Measurements from ENCODE around the gene CYBA.
"Not testable (repeated sequence)": the region's sequence is repeated elsewhere in the genome, so short reads cannot be mapped to it uniquely, and the experiment has no call there.

CYBA gene

DNA sequence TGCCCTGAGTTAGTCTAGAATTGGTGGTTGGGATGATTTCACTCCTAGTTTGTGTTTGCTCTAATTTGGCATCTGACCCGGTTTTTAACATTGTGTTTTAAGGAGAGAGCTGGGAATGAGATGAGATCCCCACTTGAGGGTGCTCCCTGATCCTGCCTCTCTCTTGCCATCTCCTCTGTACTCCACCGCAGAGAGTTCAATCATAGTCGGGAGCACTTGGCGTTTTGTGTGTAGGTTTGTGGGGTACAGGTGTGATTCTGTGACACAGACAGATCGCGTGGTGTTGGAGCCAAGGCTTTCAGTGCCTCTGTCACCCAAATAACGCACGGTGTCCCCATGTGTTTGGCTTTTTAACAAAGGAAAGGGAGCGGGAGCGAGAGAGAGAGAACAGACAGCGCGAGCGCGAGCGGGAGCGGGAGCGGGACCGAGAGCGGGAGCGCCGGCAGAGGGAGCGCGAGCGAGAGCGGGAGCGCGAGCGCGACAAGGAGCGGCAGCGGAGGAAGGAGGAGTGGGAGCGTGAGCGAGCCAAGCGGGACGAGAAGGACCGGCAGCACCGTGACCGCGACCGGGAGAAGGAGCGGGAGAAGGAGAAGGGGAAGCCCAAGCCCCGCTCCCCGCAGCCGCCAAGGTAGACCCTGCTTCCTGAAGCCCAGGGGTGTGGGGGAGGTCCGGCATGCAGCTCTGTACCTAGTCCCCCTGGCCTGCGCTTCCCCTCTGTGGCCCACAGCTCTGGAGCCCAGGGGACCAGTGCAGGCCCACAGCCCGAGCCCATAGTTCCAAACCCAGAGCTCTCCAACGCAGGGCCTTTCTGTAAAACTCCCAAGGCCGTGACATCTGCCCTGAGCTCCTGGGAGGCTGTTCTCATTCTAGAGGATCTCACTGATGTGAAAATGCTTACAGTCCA is 39.7 kb downstream of the CYBA start:
- H3K4me1 ChIP-seq (ENCODE audit: insufficient read depth, low read length) = no peaks in the 10 kb centered on the region
- H3K9ac ChIP-seq (ENCODE audit: low read depth, low read length) = peak overlapping the region; percentile 14; the same call in 1 of the 2 replicates
- H3K27ac ChIP-seq (ENCODE audit: low read length) = no peak overlapping the region
- H3K9me3 ChIP-seq (ENCODE audit: insufficient read depth, low read depth, low read length) = no peaks in the 10 kb centered on the region
- peak overlapping the region; percentile 39; the same call in 1 of the 2 replicates for H3K4me3 ChIP-seq (ENCODE audit: low read length)
- peaks cover 71% of the 10 kb centered on the region for H3K36me3 ChIP-seq (ENCODE audit: insufficient read depth, low read depth, low read length)
- H3K27me3 ChIP-seq (ENCODE audit: insufficient read depth, low read length) = peaks cover 9% of the 10 kb centered on the region; the same call in 1 of the 2 replicates

DNA sequence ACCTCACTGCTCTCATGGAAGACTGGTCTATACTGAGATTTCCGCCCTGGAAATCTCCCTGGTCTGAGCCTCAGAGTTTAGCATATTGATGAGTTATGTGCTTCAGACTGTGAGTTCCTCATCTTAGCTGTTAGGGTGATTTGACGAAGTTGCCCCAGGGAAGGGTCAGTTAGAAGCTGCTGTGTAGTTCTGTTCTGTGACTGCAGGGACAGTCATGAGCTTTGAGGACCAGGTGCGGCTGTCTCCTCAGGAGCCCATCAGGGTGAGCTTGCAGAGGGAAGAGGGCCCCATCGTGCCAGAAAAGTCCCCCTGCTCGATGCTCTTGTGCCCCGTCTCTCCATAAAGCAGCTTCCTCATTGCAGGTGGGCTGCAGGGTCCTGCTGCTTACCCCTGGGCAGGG is 40.8 kb downstream of the CYBA start:
- no peaks in the 10 kb centered on the region for H3K4me1 ChIP-seq (ENCODE audit: insufficient read depth, low read length)
- peaks cover 77% of the 10 kb centered on the region for H3K36me3 ChIP-seq (ENCODE audit: insufficient read depth, low read depth, low read length)

DNA sequence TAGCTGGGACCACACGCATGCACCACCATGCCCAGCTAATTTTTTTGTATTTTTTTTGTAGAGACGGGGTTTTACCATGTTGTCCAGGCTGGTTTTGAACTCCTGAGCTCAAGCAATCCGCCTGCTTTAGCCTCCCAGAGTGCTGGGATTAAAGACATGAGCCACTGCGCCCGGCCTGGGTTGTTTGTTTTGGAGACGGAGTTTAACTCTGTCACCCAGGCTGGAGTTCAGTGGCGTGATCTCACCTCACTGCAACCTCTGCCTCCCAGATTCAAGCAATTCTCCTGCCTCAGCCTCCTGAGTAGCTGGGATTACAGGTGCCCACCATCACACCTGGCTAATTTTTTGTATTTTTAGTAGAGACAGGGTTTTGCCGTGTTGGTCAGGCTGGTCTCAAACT is 41.4 kb downstream of the CYBA start:
- H3K27ac ChIP-seq (ENCODE audit: low read length); H3K9ac ChIP-seq (ENCODE audit: low read depth, low read length); H3K9me3 ChIP-seq (ENCODE audit: insufficient read depth, low read depth, low read length); H3K27me3 ChIP-seq (ENCODE audit: insufficient read depth, low read length); H3K4me3 ChIP-seq (ENCODE audit: low read length); H3K4me1 ChIP-seq (ENCODE audit: insufficient read depth, low read length): not testable (repeated sequence)
- peaks cover 80% of the 10 kb centered on the region for H3K36me3 ChIP-seq (ENCODE audit: insufficient read depth, low read depth, low read length)

More for the DNA sequence above, 40.8 kb downstream of the CYBA start:
- Histone ChIP-seq H3K4me3 (ENCODE audit: low read length) (no peak overlapping the region), H3K27me3 (ENCODE audit: insufficient read depth, low read length) (peaks cover 9% of the 10 kb centered on the region; the same call in 1 of the 2 replicates), H3K9ac (ENCODE audit: low read depth, low read length) (no peak overlapping the region), H3K27ac (ENCODE audit: low read length) (no peak overlapping the region), H3K9me3 (ENCODE audit: insufficient read depth, low read depth, low read length) (no peaks in the 10 kb centered on the region)

DNA sequence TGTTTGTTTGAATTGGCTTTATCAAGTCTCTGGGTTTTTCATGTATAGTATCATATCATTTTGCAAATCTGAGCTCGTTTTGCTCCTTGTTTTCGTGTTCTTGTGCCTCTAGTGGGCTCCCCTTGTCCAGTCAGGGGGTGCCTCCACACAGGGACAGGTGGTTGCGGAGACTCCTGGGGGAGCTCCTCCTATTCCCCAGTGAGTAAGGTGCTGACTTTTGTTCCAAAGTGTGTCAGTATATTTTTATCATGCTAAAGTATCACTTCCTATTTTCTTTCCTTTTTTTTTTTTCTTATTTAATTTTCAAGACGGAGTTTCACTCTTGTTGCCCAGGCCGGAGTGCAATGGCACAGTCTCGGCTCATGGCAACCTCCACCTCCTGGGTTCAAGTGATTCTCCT is 42.8 kb downstream of the CYBA start:
- Histone ChIP-seq H3K27me3 (ENCODE audit: insufficient read depth, low read length) (peaks cover 9% of the 10 kb centered on the region; the same call in 1 of the 2 replicates), H3K4me3 (ENCODE audit: low read length) (no peak overlapping the region), H3K9me3 (ENCODE audit: insufficient read depth, low read depth, low read length) (no peaks in the 10 kb centered on the region), H3K27ac (ENCODE audit: low read length) (no peak overlapping the region), H3K4me1 (ENCODE audit: insufficient read depth, low read length) (no peaks in the 10 kb centered on the region), H3K9ac (ENCODE audit: low read depth, low read length) (no peak overlapping the region), H3K36me3 (ENCODE audit: insufficient read depth, low read depth, low read length) (peaks cover 68% of the 10 kb centered on the region)

DNA sequence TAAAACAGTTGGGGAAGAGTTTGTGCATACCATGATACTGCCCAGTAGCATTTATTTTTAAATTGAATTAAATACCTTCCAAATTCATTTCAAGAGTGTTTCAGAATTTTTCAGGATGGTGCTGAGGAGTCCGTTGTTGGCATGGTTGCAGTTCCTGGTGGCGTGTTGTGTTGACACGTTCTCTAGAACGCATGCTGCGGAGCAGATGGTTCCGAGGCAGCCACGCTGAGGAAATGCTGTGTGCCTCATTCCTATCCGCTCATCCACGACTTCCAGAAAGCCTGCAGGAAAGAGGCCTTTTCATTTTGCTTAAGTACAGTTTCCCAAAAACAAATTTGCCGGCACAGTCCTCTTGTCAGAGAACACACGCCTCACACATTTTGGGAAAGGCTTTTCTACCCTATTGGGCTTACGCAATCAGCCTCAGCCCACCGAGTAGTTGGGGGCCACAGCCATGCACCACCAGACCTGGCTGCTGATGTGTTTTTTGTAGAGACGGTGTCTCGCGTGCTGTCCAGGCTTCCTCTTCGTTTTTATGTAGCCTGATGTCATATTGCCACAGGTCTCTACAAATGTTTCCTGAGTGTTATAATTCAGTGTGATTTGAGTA is 44.6 kb downstream of the CYBA start:
- Histone ChIP-seq H3K4me1 (ENCODE audit: insufficient read depth, low read length) (no peaks in the 10 kb centered on the region), H3K9ac (ENCODE audit: low read depth, low read length) (no peak overlapping the region)

DNA sequence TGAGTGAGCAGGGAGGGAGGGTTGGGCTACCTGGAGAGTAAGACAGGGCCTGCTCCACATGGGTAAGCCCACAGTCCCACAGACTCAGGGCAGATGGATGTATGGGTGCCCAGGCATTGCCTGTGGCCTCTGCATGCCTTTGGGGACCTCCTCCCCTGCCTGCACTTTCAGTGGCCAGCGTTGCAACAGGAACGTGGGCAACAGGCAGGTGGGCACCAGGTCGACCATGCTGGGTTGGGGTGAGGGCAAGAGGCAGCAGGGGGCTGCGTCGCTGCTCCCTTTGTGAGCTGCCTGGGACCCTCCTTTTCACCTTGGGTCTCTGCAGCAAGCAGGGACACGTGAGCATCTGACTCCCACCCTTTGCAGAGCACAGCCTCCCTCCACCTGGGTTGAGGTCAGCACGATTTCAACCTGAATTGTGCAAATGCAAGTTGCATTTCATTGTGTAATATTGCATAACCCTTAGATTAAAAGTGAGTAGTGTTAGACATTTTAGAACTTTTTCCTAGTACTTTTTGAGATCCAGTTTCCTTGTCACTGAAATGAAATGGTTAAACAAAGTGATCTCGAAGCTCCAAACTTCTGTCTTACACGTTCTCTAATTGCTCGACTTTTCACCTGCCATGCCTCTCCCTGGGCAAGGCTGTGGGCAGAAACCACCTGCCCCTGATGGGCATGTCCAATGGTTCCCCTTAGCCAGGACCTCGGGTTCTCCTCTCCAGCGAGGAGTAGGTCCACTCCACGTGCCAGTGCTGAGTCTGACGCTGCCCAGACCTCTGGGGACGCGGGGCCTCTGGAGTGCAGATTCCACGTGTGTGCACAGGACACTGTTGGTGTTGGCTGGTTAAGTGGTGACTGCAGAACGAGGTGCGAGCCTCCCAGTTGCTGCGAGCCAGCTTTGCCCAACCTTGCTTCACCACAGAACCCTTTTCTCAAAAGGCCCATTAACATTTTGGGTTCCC is 45.4 kb downstream of the CYBA start:
- Histone ChIP-seq H3K9me3 (ENCODE audit: insufficient read depth, low read depth, low read length) (no peaks in the 10 kb centered on the region), H3K4me1 (ENCODE audit: insufficient read depth, low read length) (peaks cover 2% of the 10 kb centered on the region; the same call in 1 of the 2 replicates), H3K4me3 (ENCODE audit: low read length) (no peak overlapping the region), H3K9ac (ENCODE audit: low read depth, low read length) (no peak overlapping the region), H3K36me3 (ENCODE audit: insufficient read depth, low read depth, low read length) (peaks cover 76% of the 10 kb centered on the region), H3K27ac (ENCODE audit: low read length) (no peak overlapping the region), H3K27me3 (ENCODE audit: insufficient read depth, low read length) (peaks cover 3% of the 10 kb centered on the region; the same call in 1 of the 2 replicates)

More for the DNA sequence above, 44.6 kb downstream of the CYBA start:
- Histone ChIP-seq H3K27me3 (ENCODE audit: insufficient read depth, low read length) (peaks cover 9% of the 10 kb centered on the region; the same call in 1 of the 2 replicates), H3K36me3 (ENCODE audit: insufficient read depth, low read depth, low read length) (peaks cover 71% of the 10 kb centered on the region), H3K27ac (ENCODE audit: low read length) (no peak overlapping the region), H3K9me3 (ENCODE audit: insufficient read depth, low read depth, low read length) (no peaks in the 10 kb centered on the region), H3K4me3 (ENCODE audit: low read length) (no peak overlapping the region)

DNA sequence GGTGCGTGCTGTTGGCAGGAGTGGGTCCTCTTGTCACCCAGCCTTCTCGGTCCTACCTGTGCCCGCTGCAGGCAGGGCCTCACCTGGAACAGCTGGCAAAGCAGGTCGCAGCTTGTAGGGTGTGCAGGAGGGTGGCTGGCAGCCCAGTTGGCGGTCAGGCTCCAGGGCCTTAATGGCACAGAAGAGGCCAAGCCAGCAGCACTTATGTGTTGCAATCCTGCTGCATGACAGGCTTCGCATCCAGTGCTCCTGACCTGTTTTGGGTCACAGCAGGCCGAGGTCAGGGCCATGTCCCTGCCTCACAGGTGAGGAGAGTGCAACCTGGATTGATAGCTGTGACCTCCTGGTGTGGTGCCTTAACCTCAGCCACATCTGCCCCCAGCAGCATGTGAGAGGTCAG is 48.8 kb downstream of the CYBA start:
- Histone ChIP-seq H3K9me3 (ENCODE audit: insufficient read depth, low read depth, low read length) (no peaks in the 10 kb centered on the region), H3K4me1 (ENCODE audit: insufficient read depth, low read length) (peaks cover 2% of the 10 kb centered on the region; the same call in 1 of the 2 replicates), H3K9ac (ENCODE audit: low read depth, low read length) (no peak overlapping the region), H3K4me3 (ENCODE audit: low read length) (no peak overlapping the region), H3K27ac (ENCODE audit: low read length) (no peak overlapping the region), H3K27me3 (ENCODE audit: insufficient read depth, low read length) (no peaks in the 10 kb centered on the region), H3K36me3 (ENCODE audit: insufficient read depth, low read depth, low read length) (peaks cover 81% of the 10 kb centered on the region)

DNA sequence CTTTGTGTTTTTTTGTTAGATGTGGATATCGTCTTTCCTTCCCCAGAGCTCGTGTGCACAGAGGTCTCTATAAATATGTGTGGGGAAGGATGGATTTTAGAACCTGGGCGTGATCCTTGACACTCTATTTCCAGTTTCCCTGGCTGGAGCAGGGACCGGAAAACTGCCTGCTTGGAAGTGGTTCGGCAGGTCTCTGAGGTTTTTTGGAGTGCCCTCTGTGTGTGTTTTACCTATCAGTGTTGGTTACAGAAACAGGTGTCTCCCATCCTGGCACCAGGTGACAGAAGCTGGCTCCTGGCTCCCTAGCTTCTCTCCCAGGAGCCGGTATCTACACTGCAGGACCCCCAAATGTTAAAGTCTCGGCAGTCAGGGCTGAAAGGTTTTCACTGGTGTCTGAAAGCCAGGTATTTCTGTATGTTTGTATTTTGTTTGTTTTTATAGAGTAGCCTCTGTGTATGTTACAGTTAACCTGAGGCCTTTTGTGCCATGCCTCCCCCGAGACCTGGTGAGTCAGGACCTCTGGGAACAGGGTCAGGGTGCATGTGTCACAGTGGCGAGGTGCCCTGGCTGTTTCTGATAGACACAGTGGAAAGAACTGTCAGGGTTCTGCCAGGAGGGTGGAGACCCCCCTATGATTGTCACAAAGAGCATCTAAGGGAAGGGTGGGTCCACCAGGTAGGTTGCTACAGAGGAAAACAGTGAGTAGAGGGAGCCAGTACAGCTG is 49.4 kb downstream of the CYBA start:
- H3K9ac ChIP-seq (ENCODE audit: low read depth, low read length) = no peak overlapping the region
- H3K27ac ChIP-seq (ENCODE audit: low read length) = no peak overlapping the region
- H3K9me3 ChIP-seq (ENCODE audit: insufficient read depth, low read depth, low read length) = no peaks in the 10 kb centered on the region
- H3K4me3 ChIP-seq (ENCODE audit: low read length) = no peak overlapping the region
- peaks cover 2% of the 10 kb centered on the region; the same call in 1 of the 2 replicates for H3K4me1 ChIP-seq (ENCODE audit: insufficient read depth, low read length)
- no peaks in the 10 kb centered on the region for H3K27me3 ChIP-seq (ENCODE audit: insufficient read depth, low read length)
- peaks cover 75% of the 10 kb centered on the region for H3K36me3 ChIP-seq (ENCODE audit: insufficient read depth, low read depth, low read length)

DNA sequence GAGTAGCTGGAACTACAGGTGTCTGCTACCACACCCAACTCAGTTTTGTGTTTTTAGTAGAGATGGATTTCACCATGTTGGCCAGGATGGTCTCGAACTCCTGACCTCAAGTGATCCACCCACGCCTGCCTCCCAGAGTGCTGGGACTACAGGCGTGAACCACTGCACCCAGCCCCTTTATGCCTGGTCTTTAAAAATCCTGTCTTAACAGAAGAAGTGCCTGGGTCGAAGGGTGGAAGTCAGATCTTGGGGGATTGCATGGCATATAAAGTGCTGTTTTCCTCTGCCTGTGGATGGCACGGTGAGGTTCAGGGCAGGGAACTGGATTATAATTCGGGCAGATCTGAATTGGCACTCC is 50.3 kb downstream of the CYBA start:
- Histone ChIP-seq H3K27ac (ENCODE audit: low read length) (no peak overlapping the region), H3K4me1 (ENCODE audit: insufficient read depth, low read length) (peaks cover 2% of the 10 kb centered on the region; the same call in 1 of the 2 replicates), H3K27me3 (ENCODE audit: insufficient read depth, low read length) (no peaks in the 10 kb centered on the region), H3K9ac (ENCODE audit: low read depth, low read length) (no peak overlapping the region), H3K36me3 (ENCODE audit: insufficient read depth, low read depth, low read length) (peaks cover 65% of the 10 kb centered on the region), H3K4me3 (ENCODE audit: low read length) (no peak overlapping the region), H3K9me3 (ENCODE audit: insufficient read depth, low read depth, low read length) (no peaks in the 10 kb centered on the region)

DNA sequence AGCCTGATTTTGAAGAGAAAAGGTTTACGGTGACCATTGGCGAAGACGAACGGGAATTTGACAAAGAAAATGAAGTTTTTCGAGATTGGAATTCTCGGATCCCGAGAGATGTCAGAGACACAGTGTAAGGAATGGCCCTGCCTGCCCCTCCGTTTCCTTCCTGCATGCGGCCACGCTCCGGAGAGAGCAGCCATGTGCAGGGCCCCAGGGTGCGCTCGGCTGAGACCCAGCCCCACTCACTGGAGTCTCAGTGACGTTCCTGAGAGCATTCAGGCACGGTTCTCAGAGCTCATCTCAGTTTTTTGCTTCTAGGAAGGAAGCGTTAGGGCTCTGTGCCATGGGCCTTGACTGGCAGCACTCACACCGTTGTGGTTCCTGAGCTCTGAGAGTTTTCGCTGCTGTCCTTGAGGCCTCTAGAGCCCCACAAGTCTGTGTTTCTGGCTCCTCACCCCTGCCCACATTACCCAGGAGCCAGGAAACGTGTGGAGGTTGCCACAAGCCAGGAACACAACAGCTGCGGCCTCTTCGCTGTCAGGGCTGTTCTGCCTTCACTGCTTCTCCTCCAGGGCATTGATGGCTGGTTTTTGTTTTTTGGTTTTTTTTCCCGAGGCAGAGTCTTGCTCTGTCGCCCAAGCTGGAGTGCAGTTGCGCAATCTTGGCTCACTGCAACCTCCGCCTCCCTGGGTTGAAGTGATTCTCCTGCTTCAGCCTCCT is 50.9 kb downstream of the CYBA start:
- H3K27me3 ChIP-seq (ENCODE audit: insufficient read depth, low read length) = no peaks in the 10 kb centered on the region
- peaks cover 60% of the 10 kb centered on the region for H3K36me3 ChIP-seq (ENCODE audit: insufficient read depth, low read depth, low read length)
- H3K9me3 ChIP-seq (ENCODE audit: insufficient read depth, low read depth, low read length) = no peaks in the 10 kb centered on the region
- no peak overlapping the region for H3K4me3 ChIP-seq (ENCODE audit: low read length)
- no peak overlapping the region for H3K27ac ChIP-seq (ENCODE audit: low read length)
- peaks cover 2% of the 10 kb centered on the region; the same call in 1 of the 2 replicates for H3K4me1 ChIP-seq (ENCODE audit: insufficient read depth, low read length)
- no peak overlapping the region for H3K9ac ChIP-seq (ENCODE audit: low read depth, low read length)

Data from iPS-20b (cell line).